ENCODE measurements around the gene PIK3R6. TPM values are rescaled to one million over a fixed set of nuclear protein-coding genes. Genes with fewer than 3 reads are reported as not detected.

Gene PIK3R6
- total and polyA plus RNA-seq, 10 of the 15 experiments (the other 5 are each of a cell fraction or from before 2014, with no cell fraction given): 6.7 to 146 (median 68.2) TPM

GRCh38 chr17:8900626-8901585 is 33.4 kb upstream of the PIK3R6 start:
- Histone ChIP-seq H3K4me1 (ENCODE audit: control insufficient read depth, insufficient read depth, low read length) (peaks cover 60% of the 10 kb centered on the region), H3K9ac (ENCODE audit: control insufficient read depth, insufficient read depth, low read length) (peak overlapping the region; percentile 61), H2AFZ (ENCODE audit: control insufficient read depth, low read depth, low read length) (no peak overlapping the region; the same call in 1 of the 2 replicates), H3K4me3 (peak overlapping the region; percentile 6; the same call in 1 of the 2 replicates), H3K27ac (ENCODE audit: control insufficient read depth, insufficient read depth) (peak overlapping the region; percentile 86), H3K36me3 (ENCODE audit: control insufficient read depth in 2 of 2, insufficient read depth in 2 of 2, low read length in 1 of 2) (peaks cover 12 to 16% of the 10 kb centered on the region in 2 experiments), H3K27me3 (replicated peaks in 1 of 2; ENCODE audit: control insufficient read depth in 2 of 2, insufficient read depth in 2 of 2, low read length in 1 of 2) (no peaks in the 10 kb centered on the region), H3K9me3 (replicated peaks; ENCODE audit: control insufficient read depth, insufficient read depth, low read length) (no peaks in the 10 kb centered on the region), H3K4me2 (ENCODE audit: control insufficient read depth, insufficient read depth) (peak overlapping the region; percentile 68), H4K20me1 (ENCODE audit: control insufficient read depth, insufficient read depth) (no peaks in the 10 kb centered on the region), H3K79me2 (ENCODE audit: control insufficient read depth, insufficient read depth, low read length) (peaks cover 3% of the 10 kb centered on the region)
- ChIA-PET POLR2A (interaction anchor here (0.6 to 3.7 kb wide), 15 partner anchors 9 to 95 kb away, joined by 3 to 25 read pairs (median 5); partner anchors contain the start of genes PIK3R5 and PIK3R6), SMC1A (ENCODE audit: uncharacterized antibody, unreplicated experiment) (interaction anchor here (0.6 to 13.6 kb wide), 27 partner anchors 7 to 840 kb away, joined by 3 to 208 read pairs (median 7); partner anchors contain the start of genes PIK3R5 and PIK3R6), CTCF (interaction anchor here (0.6 to 11.1 kb wide), 28 partner anchors 10 to 621 kb away, joined by 3 to 162 read pairs (median 3); partner anchors contain the start of gene PIK3R6), RAD21 (ENCODE audit: unreplicated experiment) (interaction anchor here (0.7 to 4.6 kb wide), 31 partner anchors 11 to 491 kb away, joined by 3 to 48 read pairs (median 9); partner anchors contain the start of genes PIK3R5 and PIK3R6)
- FAIRE-seq (no peak), DNase-seq (ENCODE audit: low read depth, low spot score) (peak; percentile 84), ATAC-seq (peak; percentile 60)
- in situ Hi-C loops (cut with MboI): no loop called here
- BruUV-seq (replicated peaks): no TSS peak
- intact Hi-C loops (cut with micrococcal nuclease; ENCODE audit: unreplicated experiment): loop anchor here (1.0 to 2.0 kb wide), 2 partner anchors 14 to 38 kb away; no protein-coding TSS in a partner anchor
- WGBS (ENCODE audit: insufficient coverage, insufficient replicate concordance, low lambda C conversion rate, missing lambda C conversion rate): 14% methylated on average over 15 of the region's 15 CpGs
- no peak for TF ChIP-seq NRF1 (conservative IDR thresholded peaks at IDR 0.05; ENCODE audit: low read depth, low read length)
- no peak for TF ChIP-seq RFX5 (IDR thresholded peaks at IDR 0.05; ENCODE audit: low read depth, low read length)
- peak; percentile 52; the same call in 1 of the 2 replicates for TF ChIP-seq TCF7 (IDR thresholded peaks at IDR 0.05; ENCODE audit: borderline replicate concordance)
- TF ChIP-seq HSF1 (IDR thresholded peaks at IDR 0.05; ENCODE audit: low read depth, low read length): no peak
- TF ChIP-seq ZNF24 (IDR thresholded peaks at IDR 0.05): no peak
- TF ChIP-seq, protein P1, sequence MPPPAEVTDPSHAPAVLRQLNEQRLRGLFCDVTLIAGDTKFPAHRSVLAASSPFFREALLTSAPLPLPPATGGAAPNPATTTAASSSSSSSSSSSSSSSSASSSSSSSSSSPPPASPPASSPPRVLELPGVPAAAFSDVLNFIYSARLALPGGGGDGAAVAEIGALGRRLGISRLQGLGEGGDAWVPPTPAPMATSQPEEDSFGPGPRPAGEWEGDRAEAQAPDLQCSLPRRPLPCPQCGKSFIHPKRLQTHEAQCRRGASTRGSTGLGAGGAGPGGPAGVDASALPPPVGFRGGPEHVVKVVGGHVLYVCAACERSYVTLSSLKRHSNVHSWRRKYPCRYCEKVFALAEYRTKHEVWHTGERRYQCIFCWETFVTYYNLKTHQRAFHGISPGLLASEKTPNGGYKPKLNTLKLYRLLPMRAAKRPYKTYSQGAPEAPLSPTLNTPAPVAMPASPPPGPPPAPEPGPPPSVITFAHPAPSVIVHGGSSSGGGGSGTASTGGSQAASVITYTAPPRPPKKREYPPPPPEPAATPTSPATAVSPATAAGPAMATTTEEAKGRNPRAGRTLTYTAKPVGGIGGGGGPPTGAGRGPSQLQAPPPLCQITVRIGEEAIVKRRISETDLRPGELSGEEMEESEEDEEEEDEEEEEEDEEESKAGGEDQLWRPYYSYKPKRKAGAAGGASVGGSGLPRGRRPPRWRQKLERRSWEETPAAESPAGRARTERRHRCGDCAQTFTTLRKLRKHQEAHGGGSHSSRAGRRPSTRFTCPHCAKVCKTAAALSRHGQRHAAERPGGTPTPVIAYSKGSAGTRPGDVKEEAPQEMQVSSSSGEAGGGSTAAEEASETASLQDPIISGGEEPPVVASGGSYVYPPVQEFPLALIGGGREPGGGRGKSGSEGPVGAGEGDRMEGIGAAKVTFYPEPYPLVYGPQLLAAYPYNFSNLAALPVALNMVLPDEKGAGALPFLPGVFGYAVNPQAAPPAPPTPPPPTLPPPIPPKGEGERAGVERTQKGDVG (CRISPR knock-in tag; IDR thresholded peaks at IDR 0.05): no peak
- TF ChIP-seq MLLT1 (IDR thresholded peaks at IDR 0.05): 0 out of 2 replicates have a peak, but pooled peaks have one; percentile 34
- no peak for TF ChIP-seq JUND (IDR thresholded peaks at IDR 0.05; ENCODE audit: low read depth, low read length)
- peak; percentile 80; the same call in 1 of the 2 replicates for TF ChIP-seq CREM (IDR thresholded peaks at IDR 0.05; ENCODE audit: low read depth)
- TF ChIP-seq MEF2A (IDR thresholded peaks at IDR 0.05; ENCODE audit: insufficient read depth, low read depth, low read length): peak; percentile 88
- no peak for TF ChIP-seq CREB1 (IDR thresholded peaks at IDR 0.05; ENCODE audit: low read depth)
- no peak for TF ChIP-seq ZNF217 (IDR thresholded peaks at IDR 0.05)
- TF ChIP-seq RAD21 (IDR thresholded peaks at IDR 0.05; ENCODE audit: insufficient read depth, low read depth, low read length): peak; percentile 11
- TF ChIP-seq ESRRA (IDR thresholded peaks at IDR 0.05; ENCODE audit: low read length): no peak
- TF ChIP-seq CBFB (IDR thresholded peaks at IDR 0.05; ENCODE audit: low read depth): peak; percentile 41; the same call in 1 of the 2 replicates

Measured in GM12878 (cell line).